ENCODE measurements around the gene IRF3. TPM values are rescaled to one million over a fixed set of nuclear protein-coding genes. Genes with fewer than 3 reads are reported as not detected.

Gene IRF3
- total and polyA plus RNA-seq, 3 experiments from 2014 or later = 81.7 to 127 (median 118) TPM

DNA sequence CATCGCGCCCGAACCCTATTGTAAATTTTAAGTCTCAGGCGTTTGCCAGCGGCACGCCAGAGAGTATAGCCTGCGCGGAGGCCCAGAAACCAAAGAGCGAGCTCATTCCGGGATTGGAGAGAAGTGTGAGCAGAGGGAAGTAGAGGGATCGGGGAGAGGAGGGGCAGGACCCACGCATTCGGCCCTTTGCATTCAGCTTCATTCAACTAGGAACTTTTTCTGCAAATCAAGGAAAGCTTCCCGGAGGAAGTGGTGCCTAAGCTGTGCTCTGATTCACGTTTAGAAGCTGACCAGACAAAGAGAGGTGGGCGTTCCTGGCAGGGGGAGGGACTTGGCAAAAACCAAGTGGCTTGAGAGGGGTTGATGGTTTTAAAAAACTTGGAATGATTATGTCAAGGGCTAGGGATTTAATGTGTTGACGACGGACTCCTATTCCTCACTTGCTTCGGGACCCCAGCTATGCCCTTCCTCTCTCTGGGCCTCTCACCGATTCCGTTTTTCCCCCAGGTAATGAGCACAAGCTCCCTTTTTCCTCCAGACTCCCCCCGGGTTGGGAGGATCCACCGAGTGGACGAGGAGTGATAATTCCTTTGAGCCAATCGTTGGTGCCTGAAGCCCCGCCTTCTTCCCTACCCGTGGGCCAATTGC lies 10.6 kb upstream of the IRF3 start:
- peak overlapping the region; percentile 92 to 100 (median 99) for H3K27ac Mint-ChIP-seq
- Histone ChIP-seq H3K9me3 (ENCODE audit: low read length) (no peaks in the 10 kb centered on the region), H3K36me3 (ENCODE audit: insufficient read depth, low read length) (no peaks in the 10 kb centered on the region), H3K4me3 (ENCODE audit: low read length) (peak overlapping the region; percentile 88), H3K4me1 (ENCODE audit: insufficient read depth, low read length) (peaks cover 37% of the 10 kb centered on the region), H3K27me3 (ENCODE audit: insufficient read depth, low read length, poor library complexity, severe bottlenecking) (no peaks in the 10 kb centered on the region), H3K27ac (ENCODE audit: low read depth, low read length) (peak overlapping the region; percentile 89)
- H3K4me1 Mint-ChIP-seq = peaks cover 34 to 56% (median 38%) of the 10 kb centered on the region in 3 donors
- peaks cover 1 to 14% (median 4%) of the 10 kb centered on the region in 3 donors for H3K36me3 Mint-ChIP-seq
- POLR2A ChIA-PET = interaction anchor here (0.6 to 2.6 kb wide), 18 partner anchors 12 to 683 kb away, joined by 3 to 32 read pairs (median 5); partner anchors contain the start of genes AKT1S1, AP2A1, BCL2L12 and GYS1
- H3K4me3 Mint-ChIP-seq = peak overlapping the region; percentile 90 to 100 (median 99)
- H3K27me3 Mint-ChIP-seq = peaks cover 0 to 2% of the 10 kb centered on the region in 2 donors
- CTCF ChIA-PET = interaction anchor here (0.7 to 6.6 kb wide), 12 partner anchors 9 to 478 kb away, joined by 3 to 56 read pairs (median 4); partner anchors contain the start of genes BCL2L12, IRF3, PRR12 and RPS11
- peak in 1 of 5 donors; percentile 49 for DNase-seq
- H3K9me3 Mint-ChIP-seq = no peaks in the 10 kb centered on the region

DNA sequence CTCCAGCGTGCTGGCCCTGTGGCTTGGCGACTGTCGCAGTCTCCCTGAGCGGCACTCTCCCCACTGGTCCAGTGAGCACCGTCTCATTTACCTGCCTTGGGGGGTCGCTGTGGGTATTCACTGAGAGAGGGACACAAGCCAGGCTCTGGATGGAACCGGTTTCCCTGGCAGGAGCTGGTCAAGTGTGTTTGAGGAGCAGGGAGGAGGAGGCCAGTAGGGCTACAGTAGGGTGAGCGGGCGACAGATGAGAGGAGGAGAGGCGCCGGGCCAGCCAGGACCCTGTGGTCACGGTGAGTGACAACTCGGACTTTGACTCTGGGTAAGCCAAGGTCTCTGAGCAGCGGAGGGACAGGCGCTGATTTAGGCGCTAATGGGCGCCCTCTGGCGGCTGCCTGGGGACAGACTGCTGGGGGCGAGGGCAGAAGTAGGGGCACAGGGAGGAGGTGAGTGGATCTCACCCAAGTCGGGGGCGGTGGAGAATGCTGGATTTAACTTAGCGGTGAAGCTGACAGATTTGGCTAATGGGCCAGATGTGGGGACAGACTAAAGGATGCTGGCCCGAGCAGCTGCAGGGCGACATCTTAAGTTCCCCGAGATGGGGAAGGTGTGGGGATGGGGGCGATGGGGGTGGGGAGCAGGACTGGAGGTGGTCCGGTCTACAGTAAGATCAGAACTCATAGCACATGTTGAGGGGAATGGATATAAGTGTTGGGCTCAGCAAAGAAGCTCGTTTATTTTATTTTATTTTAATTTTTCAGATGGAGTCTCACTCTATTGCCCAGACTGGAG lies 6.7 kb upstream of the IRF3 start:
- H3K4me1 Mint-ChIP-seq = peaks cover 15 to 26% (median 20%) of the 10 kb centered on the region in 3 donors
- ChIA-PET CTCF (interaction anchor here (0.6 to 4.4 kb wide), 18 partner anchors 7 to 406 kb away, joined by 3 to 26 read pairs (median 4); partner anchors contain the start of genes BCL2L12, IRF3, NOSIP and RRAS), POLR2A (interaction anchor here (1.4 kb wide), 1 partner anchor 177 kb away, joined by 3 read pairs; no protein-coding TSS in a partner anchor)
- H3K9me3 Mint-ChIP-seq = no peaks in the 10 kb centered on the region
- H3K4me1 ChIP-seq (ENCODE audit: insufficient read depth, low read length) = peaks cover 11% of the 10 kb centered on the region
- no peaks in the 10 kb centered on the region for H3K36me3 ChIP-seq (ENCODE audit: insufficient read depth, low read length)
- H3K9me3 ChIP-seq (ENCODE audit: low read length) = no peaks in the 10 kb centered on the region
- H3K36me3 Mint-ChIP-seq = peaks cover 0 to 19% (median 0%) of the 10 kb centered on the region in 3 donors
- no peak overlapping the region for H3K4me3 ChIP-seq (ENCODE audit: low read length)
- H3K27ac Mint-ChIP-seq = peak overlapping the region in 1 of 8 donors; percentile 21
- peak; percentile 55 to 81 (median 67) for DNase-seq
- H3K4me3 Mint-ChIP-seq = peak overlapping the region in 1 of 7 donors; percentile 52
- H3K27me3 ChIP-seq (ENCODE audit: insufficient read depth, low read length, poor library complexity, severe bottlenecking) = no peaks in the 10 kb centered on the region
- H3K27ac ChIP-seq (ENCODE audit: low read depth, low read length) = no peak overlapping the region
- peaks cover 0 to 2% of the 10 kb centered on the region in 2 donors for H3K27me3 Mint-ChIP-seq

DNA sequence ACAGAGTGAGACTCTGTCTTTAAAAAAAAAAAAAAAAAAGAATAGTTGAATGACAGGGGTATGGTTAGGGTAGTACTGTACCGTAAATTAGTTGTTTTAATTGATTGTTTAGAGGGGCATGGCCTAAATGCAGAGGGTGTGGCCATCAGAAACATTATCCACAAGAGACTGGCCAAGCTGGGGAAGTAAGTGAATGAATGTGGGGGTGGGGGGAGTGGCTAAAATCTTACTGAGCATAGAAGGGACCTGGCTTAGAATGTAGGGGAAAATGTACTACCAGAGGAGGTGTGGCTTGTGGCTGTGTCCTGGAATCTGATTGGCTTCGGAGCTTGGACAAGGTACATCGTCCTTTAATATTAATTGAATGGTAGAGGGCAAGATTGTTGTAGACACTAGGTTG lies 3.9 kb upstream of the IRF3 start:
- Histone ChIP-seq H3K27ac (ENCODE audit: low read depth, low read length) (no peak overlapping the region), H3K4me1 (ENCODE audit: insufficient read depth, low read length) (peaks cover 12% of the 10 kb centered on the region), H3K9me3 (ENCODE audit: low read length) (no peaks in the 10 kb centered on the region), H3K4me3 (ENCODE audit: low read length) (no peak overlapping the region), H3K27me3 (ENCODE audit: insufficient read depth, low read length, poor library complexity, severe bottlenecking) (no peaks in the 10 kb centered on the region), H3K36me3 (ENCODE audit: insufficient read depth, low read length) (no peaks in the 10 kb centered on the region)
- Mint-ChIP-seq H3K4me3 (peak overlapping the region in 1 of 7 donors; percentile 80), H3K9me3 (no peaks in the 10 kb centered on the region), H3K27ac (peak overlapping the region in 1 of 8 donors; percentile 54), H3K27me3 (no peaks in the 10 kb centered on the region), H3K4me1 (peaks cover 18 to 29% (median 28%) of the 10 kb centered on the region in 3 donors), H3K36me3 (peaks cover 0 to 25% (median 0%) of the 10 kb centered on the region in 3 donors)
- CTCF ChIA-PET = interaction anchor here (1.5 to 1.6 kb wide), 2 partner anchors 46 to 164 kb away, joined by 3 to 4 read pairs; no protein-coding TSS in a partner anchor
- no peak for DNase-seq
- POLR2A ChIA-PET = interaction anchor here (0.7 kb wide), 1 partner anchor 260 kb away, joined by 7 read pairs; the partner anchor contains the start of gene NUP62

GRCh38 chr19:49667473-49667872 lies 1.8 kb upstream of the IRF3 start:
- Mint-ChIP-seq H3K36me3 (peaks cover 0 to 41% (median 0%) of the 10 kb centered on the region in 3 donors), H3K4me3 (peak overlapping the region in 6 of 7 donors; percentile 47 to 98 (median 88)), H3K9me3 (no peaks in the 10 kb centered on the region), H3K27me3 (no peaks in the 10 kb centered on the region), H3K27ac (peak overlapping the region in 4 of 8 donors; percentile 17 to 74 (median 62)), H3K4me1 (peaks cover 34 to 45% (median 44%) of the 10 kb centered on the region in 3 donors)
- H3K4me3 ChIP-seq (ENCODE audit: low read length) = no peak overlapping the region
- ChIA-PET CTCF (interaction anchor here (0.8 kb wide), 1 partner anchor 9 kb away, joined by 3 read pairs; no protein-coding TSS in a partner anchor), POLR2A (interaction anchor here (0.5 kb wide), 1 partner anchor 223 kb away, joined by 6 read pairs; no protein-coding TSS in a partner anchor)
- no peaks in the 10 kb centered on the region for H3K9me3 ChIP-seq (ENCODE audit: low read length)
- DNase-seq = no peak
- H3K36me3 ChIP-seq (ENCODE audit: insufficient read depth, low read length) = peaks cover 4% of the 10 kb centered on the region
- H3K4me1 ChIP-seq (ENCODE audit: insufficient read depth, low read length) = peaks cover 27% of the 10 kb centered on the region
- H3K27me3 ChIP-seq (ENCODE audit: insufficient read depth, low read length, poor library complexity, severe bottlenecking) = no peaks in the 10 kb centered on the region
- peak overlapping the region; percentile 77 for H3K27ac ChIP-seq (ENCODE audit: low read depth, low read length)

- no peaks in the 10 kb centered on the region for H3K27me3 Mint-ChIP-seq
- H3K4me1 ChIP-seq (ENCODE audit: insufficient read depth, low read length) = peaks cover 29% of the 10 kb centered on the region
- no peaks in the 10 kb centered on the region for H3K9me3 ChIP-seq (ENCODE audit: low read length)
- H3K9me3 Mint-ChIP-seq = no peaks in the 10 kb centered on the region
- POLR2A ChIA-PET = interaction anchor here (1.2 to 3.9 kb wide), 4 partner anchors 9 to 171 kb away, joined by 3 to 61 read pairs (median 20); partner anchors contain the start of genes PRMT1, RRAS and SCAF1
- CTCF ChIA-PET = interaction anchor here (2.9 to 3.7 kb wide), 2 partner anchors 8 to 25 kb away, joined by 13 to 26 read pairs; partner anchors contain the start of genes RRAS and SCAF1
- peak overlapping the region; percentile 99 for H3K4me3 ChIP-seq (ENCODE audit: low read length)
- no peak for DNase-seq
- peak overlapping the region; percentile 77 for H3K27ac ChIP-seq (ENCODE audit: low read depth, low read length)
- H3K4me1 Mint-ChIP-seq = peaks cover 28 to 42% (median 40%) of the 10 kb centered on the region in 3 donors
- H3K36me3 ChIP-seq (ENCODE audit: insufficient read depth, low read length) = peaks cover 16% of the 10 kb centered on the region
- no peaks in the 10 kb centered on the region for H3K27me3 ChIP-seq (ENCODE audit: insufficient read depth, low read length, poor library complexity, severe bottlenecking)
- peaks cover 0 to 53% (median 0%) of the 10 kb centered on the region in 3 donors for H3K36me3 Mint-ChIP-seq
- H3K27ac Mint-ChIP-seq = peak overlapping the region; percentile 74 to 100 (median 98)
- H3K4me3 Mint-ChIP-seq = peak overlapping the region; percentile 95 to 99 (median 97)
Observed at GRCh38 chr19:49666120-49666444, 425 bp upstream of the IRF3 start.

- CTCF ChIA-PET = interaction anchor here (1.6 to 3.7 kb wide), 3 partner anchors 10 to 118 kb away, joined by 4 to 26 read pairs (median 13); partner anchors contain the start of genes RRAS and SCAF1
Observed at GRCh38 chr19:49665036-49665350, 664 bp downstream of the IRF3 start.

More at GRCh38 chr19:49665036-49665350, 664 bp downstream of the IRF3 start:
- Histone ChIP-seq H3K36me3 (ENCODE audit: insufficient read depth, low read length) (peaks cover 21% of the 10 kb centered on the region), H3K27me3 (ENCODE audit: insufficient read depth, low read length, poor library complexity, severe bottlenecking) (no peaks in the 10 kb centered on the region), H3K27ac (ENCODE audit: low read depth, low read length) (peak overlapping the region; percentile 77), H3K4me3 (ENCODE audit: low read length) (peak overlapping the region; percentile 99), H3K4me1 (ENCODE audit: insufficient read depth, low read length) (peaks cover 29% of the 10 kb centered on the region), H3K9me3 (ENCODE audit: low read length) (no peaks in the 10 kb centered on the region)
- Mint-ChIP-seq H3K27me3 (no peaks in the 10 kb centered on the region), H3K36me3 (peaks cover 0 to 59% (median 2%) of the 10 kb centered on the region in 3 donors), H3K4me1 (peaks cover 31 to 49% (median 40%) of the 10 kb centered on the region in 3 donors), H3K9me3 (no peaks in the 10 kb centered on the region), H3K4me3 (peak overlapping the region; percentile 95 to 99 (median 97)), H3K27ac (peak overlapping the region; percentile 74 to 100 (median 98))
- POLR2A ChIA-PET = interaction anchor here (0.6 to 3.9 kb wide), 11 partner anchors 10 to 170 kb away, joined by 3 to 61 read pairs (median 4); partner anchors contain the start of genes NOSIP, PRMT1, PRRG2 and RRAS
- DNase-seq = no peak
